NOMO-1 (cell line): ENCODE data around the gene FCER2.
"Not testable (repeated sequence)": the region's sequence is repeated elsewhere in the genome, so short reads cannot be mapped to it uniquely, and the experiment has no call there.

Source experiments
- DNase-seq, 2 experiments: peaks; one replicate each; lab custom pipeline; 2025; ENCODE audit not compliant: unreplicated experiment in 2 of 2; lab: John Stamatoyannopoulos, UW

The FCER2 gene

GRCh38 chr19:7654401-7654800 is 47.5 kb downstream of the FCER2 start:
- DNase-seq = no peak

DNA sequence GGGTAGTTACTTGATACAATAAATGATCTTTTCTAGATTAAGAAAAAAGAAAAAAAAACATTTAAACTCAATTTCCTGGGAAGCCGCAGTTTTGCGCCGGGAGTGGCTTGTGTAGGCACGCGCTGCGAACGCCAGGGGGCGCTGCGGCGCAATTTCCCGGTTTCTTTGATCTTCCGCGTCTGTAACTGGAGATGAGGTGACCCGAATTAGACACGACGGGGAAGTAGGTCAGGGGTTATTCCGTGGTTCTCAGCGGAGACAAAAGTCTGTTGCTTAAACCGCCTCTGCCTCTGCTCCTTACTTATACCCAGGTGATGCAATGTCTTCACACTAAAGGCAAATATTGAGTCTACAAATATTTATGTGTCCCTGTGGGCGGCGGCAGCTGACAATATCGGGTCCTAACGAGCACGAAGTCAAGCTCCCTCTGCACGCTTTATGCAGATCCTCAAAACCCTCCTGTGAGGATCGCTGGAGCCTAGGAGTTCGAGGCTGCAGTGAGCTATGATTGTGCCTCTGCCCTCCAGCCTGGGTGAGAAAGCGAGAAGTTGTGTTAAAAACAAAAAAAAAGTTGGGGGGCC is 49.8 kb downstream of the FCER2 start:
- DNase-seq = peak; percentile 91 to 99

DNA sequence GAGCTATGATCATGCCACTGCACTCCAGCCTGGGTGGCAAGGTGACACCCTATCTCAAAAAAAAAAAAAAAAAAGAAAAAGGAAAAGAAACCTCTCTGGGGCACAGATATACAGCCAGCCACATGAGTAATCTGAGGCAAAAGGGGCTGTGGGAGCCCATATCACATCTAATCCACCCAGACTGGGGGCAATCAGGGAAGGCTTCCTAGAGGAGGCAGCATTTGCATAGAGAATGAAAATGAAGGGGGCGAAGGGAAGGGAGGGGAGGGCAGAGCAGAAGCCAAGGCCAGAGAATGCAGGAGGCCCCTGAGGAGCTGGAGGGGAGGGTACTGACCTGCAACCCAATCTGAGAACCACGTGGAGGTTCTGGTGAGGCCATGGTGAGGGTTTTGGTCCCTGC is 51.8 kb downstream of the FCER2 start:
- DNase-seq = no peak

DNA sequence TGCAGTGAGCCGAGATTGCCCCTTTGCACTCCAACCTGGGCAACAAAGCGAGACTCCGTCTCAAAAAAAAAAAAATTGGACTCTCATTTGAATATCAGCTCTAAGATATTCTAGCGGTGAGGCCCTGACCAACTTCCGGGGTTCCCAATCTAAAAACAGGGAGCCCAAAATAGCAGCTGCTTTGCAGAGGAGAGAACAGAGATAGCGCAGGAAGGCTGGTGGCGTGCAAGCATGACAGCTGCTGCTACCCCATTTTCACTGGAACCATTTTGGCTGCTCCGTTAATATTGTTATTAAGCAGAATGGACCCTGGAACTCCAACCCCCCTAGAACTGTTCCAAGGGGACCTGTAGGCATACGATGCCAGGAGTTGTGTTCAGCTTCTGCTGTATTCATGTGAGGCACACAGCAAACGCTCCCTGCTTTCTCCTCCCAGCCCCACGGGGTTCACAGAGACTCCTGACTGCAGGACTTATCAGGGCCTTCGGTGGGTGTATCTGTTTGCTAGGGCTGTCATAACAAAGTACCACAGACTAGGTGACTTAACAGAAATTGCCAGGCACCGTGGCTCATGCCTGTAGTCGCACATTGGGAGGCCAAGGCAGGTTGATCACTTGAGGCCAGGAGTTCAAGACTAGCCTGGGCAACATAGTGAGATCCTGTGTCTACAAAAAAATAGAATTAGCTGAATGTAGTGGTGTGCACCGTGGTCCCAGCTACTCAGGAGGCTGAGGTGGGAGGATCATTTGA is 53.5 kb downstream of the FCER2 start:
- DNase-seq = no peak

DNA sequence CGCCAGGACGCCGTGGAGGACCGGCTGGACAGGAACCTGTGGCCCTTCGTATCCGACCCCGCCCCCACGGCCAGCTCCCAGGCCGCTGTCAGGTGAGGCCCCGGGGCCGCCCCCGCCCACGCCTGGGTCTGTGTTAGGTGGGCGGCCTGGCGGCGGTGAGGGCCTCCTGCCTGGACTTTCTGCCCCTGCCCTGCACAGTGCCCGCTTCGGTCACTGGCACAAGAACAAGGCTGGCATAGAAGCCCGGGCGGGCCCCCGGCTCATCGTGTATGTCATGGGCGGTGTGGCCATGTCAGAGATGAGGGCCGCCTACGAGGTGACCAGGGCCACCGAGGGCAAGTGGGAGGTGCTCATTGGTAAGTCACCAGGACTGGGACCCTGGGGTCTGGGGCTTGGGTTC is 54.8 kb downstream of the FCER2 start:
- no peak for DNase-seq

- DNase-seq = no peak
These were observed 55.6 kb downstream of the FCER2 start for GRCh38 chr19:7646426-7646700.

- DNase-seq = peak; percentile 71 to 77
These were observed 56.1 kb downstream of the FCER2 start for GRCh38 chr19:7645656-7646425.

DNA sequence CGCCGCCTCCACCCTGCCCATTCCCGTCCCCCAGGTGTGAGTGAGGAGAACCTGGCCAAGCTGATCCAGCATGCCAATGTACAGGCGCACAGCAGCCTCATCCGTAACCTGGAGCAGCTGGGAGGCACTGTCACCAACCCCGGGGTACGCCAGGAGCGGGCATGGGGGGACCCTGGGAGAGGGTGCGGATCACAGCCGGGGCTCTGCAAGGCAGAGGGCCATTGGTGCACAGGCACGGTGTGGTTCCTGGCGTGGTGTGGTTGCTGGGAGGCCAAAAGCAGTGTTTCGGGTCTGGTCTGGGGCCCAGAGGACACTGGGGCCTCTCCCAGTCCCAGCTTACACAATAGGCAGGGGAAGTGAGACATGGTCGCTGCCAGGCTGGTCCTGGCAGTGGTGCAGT is 56.8 kb downstream of the FCER2 start:
- DNase-seq = peak; percentile 81 to 86

- no peak for DNase-seq
These were observed 57.4 kb downstream of the FCER2 start for GRCh38 chr19:7644550-7644877.

GRCh38 chr19:7643629-7644549 is 58.0 kb downstream of the FCER2 start:
- DNase-seq = not testable (repeated sequence)

DNA sequence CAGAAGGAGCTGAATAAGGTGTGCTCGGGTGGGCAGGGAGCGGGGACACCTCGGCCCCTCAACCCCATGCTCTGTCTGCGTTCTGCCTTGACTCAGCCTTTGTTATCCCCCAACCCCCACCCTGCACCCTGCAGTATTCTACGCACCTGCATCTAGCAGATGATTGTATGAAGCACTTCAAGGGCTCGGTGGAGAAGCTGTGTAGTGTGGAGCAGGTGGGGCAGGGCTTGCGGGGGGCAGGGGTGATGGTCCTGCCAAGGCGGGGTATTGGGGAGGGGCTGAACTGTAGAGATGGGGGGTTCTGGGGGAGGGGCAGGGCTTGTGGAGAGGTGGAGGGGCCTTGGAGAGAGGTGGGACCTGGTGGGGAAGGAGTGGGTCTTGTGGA is 58.9 kb downstream of the FCER2 start:
- no peak for DNase-seq

DNA sequence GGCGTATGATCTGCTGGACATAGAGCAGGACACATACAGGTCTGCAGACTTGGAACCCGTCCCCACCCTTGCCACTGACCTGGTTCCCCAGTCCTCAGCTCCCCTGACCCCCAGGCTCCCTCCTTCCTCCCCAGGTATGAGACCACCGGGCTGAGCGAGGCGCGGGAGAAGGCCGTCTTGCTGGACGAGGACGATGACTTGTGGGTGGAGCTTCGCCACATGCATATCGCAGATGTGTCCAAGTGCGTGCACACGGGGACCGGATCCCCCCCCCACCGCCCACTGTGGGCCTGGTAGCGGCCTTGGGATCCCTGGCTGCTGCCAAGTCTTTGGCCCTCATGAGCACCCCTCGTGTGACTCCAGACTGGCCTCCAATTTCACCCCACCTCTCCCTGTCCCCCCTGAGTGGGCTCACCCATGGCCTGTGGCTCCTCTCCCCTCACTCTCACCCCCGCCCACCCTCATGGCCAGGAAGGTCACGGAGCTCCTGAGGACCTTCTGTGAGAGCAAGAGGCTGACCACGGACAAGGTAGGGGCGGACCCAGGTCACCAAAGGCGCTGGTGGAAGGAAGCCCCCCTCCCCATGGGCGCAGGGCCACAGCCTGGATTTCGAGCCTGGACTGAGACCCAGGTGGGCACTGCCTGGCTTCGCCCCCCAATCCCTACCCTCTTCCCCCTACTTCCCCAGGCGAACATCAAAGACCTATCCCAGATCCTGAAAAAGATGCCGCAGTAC is 59.5 kb downstream of the FCER2 start:
- no peak for DNase-seq

DNA sequence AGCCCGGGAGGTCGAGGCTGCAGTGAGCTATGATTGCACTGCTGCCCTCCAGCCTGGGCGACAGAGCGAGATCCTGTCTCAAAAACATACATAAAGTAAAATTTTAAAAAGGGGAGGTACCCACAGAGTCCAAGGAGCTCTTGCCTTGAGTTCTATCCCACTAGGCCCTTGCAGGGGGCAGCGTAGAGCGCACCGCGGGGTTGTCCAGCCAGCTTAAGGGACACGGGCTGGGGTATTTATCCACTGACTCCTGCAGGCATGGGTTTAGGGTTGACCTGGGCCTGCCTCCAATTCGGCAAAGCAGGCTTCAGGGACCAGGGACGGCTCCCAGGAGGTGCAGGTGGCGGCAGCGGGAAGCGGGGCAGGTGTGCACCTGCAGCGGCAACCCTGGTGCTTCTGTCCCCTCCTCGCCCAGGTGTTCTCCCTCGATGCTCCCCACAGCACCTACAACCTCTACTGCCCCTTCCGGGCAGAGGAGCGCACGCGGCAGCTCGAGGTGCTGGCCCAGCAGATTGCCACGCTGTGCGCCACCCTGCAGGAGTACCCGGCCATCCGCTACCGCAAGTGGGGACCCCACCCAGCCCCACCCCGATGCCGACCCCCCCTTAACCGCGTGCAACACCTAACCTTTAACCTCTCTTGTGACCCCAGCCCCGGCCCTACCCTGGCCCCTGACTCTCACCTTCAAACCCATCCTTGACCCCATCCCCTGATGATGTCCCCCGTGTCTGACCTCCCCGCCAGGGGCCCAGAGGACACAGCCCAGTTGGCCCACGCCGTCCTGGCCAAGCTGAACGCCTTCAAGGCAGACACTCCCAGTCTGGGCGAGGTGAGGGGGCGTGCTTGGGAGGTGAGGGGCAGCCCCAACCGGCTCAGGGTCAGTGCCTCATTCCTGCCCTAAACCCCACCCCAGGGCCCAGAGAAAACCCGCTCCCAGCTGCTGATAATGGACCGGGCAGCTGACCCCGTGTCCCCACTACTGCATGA is 60.3 kb downstream of the FCER2 start:
- no peak for DNase-seq

- no peak for DNase-seq
These were observed 61.1 kb downstream of the FCER2 start for GRCh38 chr19:7640803-7641202.

DNA sequence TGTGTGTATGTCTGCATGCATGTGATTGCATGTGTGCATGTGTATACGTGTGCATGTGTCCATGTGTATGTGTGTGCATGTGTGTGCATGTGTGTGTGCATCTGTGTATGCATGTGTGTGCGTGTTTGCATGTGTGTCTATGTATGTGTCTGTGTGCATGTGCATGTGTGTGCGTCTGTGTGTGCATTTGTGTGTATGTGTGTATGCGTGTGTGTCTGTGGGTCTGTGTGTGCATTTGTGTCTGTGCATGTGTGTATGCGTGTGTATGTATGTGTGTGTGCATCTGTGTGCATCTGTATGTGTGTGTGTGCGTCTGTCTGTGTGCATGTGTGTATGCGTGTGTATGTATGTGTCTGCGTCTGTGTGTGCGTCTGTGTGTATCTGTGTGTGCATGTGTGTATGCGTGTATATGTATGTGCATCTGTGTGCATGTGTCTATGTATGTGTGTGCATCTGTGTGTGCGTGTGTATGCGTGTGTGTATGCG is 62.0 kb downstream of the FCER2 start:
- DNase-seq = no peak

DNA sequence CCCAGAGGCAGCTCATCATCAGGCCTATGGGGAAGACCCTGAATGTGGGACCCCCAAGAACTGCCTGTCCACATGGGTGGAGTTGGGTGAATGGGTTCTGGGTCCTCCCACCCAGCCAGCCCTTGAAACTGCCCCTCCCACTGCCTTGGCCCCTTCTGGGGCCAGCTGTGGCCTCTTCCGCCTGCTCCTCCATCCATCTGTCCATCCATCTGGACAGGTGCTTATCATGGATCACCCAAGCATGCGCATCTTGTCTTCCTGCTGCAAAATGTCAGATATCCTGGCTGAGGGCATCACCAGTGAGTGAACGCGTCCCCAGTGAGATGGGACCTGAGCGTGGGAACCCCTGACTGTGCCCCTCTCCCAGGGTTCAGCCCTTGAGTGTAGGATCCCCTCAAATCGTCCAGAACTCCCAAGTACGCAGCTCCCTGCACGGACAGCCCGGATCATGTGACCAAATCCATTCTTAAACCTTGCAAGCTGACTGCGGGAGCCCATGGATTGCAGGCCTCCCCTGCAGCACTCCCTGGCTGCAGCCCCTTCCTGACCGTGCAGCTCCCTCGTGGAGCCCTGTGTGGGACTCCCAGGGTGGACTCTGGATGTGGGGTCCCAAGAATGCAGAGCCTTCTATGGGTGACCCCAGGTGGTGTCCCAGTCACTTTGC is 63.0 kb downstream of the FCER2 start:
- DNase-seq = no peak
